BLaER1 treated with 17β-estradiol and CSF1 and Interleukin-3, amounts not matched to agents 10 nM and 100 nM (cell line): ENCODE data around the gene NTM.

Source experiments
- H3K27ac ChIP-seq, 11 experiments: shearing (Covaris generic); formaldehyde crosslinking; 2 replicates each; pipeline ENCODE4 v1.8.1; 2022
- H3K27me3 ChIP-seq, 11 experiments: shearing (Covaris generic); formaldehyde crosslinking; 2 replicates each; pipeline ENCODE4 v1.8.1; 2022
- H3K36me3 ChIP-seq, 11 experiments: shearing (Covaris generic); formaldehyde crosslinking; 2 replicates each; pipeline ENCODE4 v1.8.1; 2022
- H3K4me1 ChIP-seq, 10 experiments: shearing (Covaris generic); formaldehyde crosslinking; 2 replicates each; pipeline ENCODE4 v1.8.1; 2022
- H3K4me2 ChIP-seq, 11 experiments: shearing (Covaris generic); formaldehyde crosslinking; 2 replicates each; pipeline ENCODE4 v1.8.1; 2022
- H3K4me3 ChIP-seq, 10 experiments: shearing (Covaris generic); formaldehyde crosslinking; 2 replicates each; pipeline ENCODE4 v1.8.1; 2022
- H3K9ac ChIP-seq, 11 experiments: shearing (Covaris generic); formaldehyde crosslinking; 2 replicates each; pipeline ENCODE4 v1.8.1; 2022
- H3K9me3 ChIP-seq, 11 experiments: shearing (Covaris generic); formaldehyde crosslinking; replicated peaks in 1 of 11; 2 replicates each; pipeline ENCODE4 v1.8.1; 2022
- H4K20me1 ChIP-seq, 11 experiments: shearing (Covaris generic); formaldehyde crosslinking; 2 replicates each; pipeline ENCODE4 v1.8.1; 2022
- Cebpa-rat ChIP-seq, 11 experiments: shearing (Covaris generic); IDR thresholded peaks; 2 replicates each; pipeline ENCODE4 v1.8.1; 2022

The NTM gene

DNA sequence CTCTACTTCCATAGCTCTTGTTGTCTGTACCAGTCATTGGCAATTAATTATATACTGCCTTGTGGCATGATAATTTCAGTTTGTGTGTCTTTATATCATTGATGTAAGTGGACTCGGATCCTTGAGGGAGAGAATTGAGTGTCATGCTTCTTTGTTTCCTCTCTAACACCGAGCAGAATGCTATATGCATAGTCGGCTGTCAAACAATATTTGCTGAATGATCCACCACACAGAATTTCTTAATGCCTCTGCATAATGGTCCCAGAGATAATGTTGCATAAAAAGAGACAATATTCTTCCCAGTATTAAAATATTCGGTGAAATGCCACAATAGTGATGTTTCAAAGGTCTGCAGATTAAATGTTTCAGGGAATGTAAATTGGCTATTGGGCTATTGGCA is 664.8 kb downstream of the NTM start:
- H3K36me3 ChIP-seq: no peaks in the 10 kb centered on the region
- peaks cover 0 to 8% (median 0%) of the 10 kb centered on the region in 10 experiments; a peak in 1 of 20 replicates for H3K4me1 ChIP-seq
- no peaks in the 10 kb centered on the region for H4K20me1 ChIP-seq
- no peak overlapping the region for H3K4me3 ChIP-seq
- no peak overlapping the region for H3K9ac ChIP-seq
- TF ChIP-seq Cebpa-rat (IDR thresholded peaks at IDR 0.05): no peak
- H3K4me2 ChIP-seq: no peak overlapping the region
- no peaks in the 10 kb centered on the region for H3K9me3 ChIP-seq
- H3K27me3 ChIP-seq: no peaks in the 10 kb centered on the region
- no peak overlapping the region for H3K27ac ChIP-seq

DNA sequence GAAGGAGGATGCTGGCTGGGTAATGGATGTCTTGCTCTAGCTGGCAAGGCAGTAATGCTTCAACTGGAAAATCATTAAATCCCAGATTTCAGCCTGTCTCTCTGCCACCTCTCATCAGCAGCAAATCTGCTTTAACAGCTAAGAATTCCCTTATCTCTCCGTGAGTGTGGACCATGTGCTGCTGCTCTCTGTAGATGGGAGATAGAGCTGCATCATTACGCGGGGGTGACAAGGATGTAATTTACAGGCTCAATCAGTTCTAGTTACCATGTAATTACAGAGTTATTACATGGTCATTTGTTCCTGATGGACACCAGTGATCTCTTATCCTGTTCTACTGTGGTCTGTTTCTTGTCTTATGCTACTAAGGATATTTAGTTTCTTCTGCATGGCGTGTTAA is 665.4 kb downstream of the NTM start:
- H3K27me3 ChIP-seq: no peaks in the 10 kb centered on the region
- H3K4me3 ChIP-seq: no peak overlapping the region
- H3K27ac ChIP-seq: no peak overlapping the region
- H4K20me1 ChIP-seq: no peaks in the 10 kb centered on the region
- H3K9ac ChIP-seq: no peak overlapping the region
- H3K36me3 ChIP-seq: no peaks in the 10 kb centered on the region
- H3K4me1 ChIP-seq: peaks cover 0 to 8% (median 0%) of the 10 kb centered on the region in 10 experiments; a peak in 5 of 20 replicates
- no peaks in the 10 kb centered on the region for H3K9me3 ChIP-seq
- TF ChIP-seq Cebpa-rat (IDR thresholded peaks at IDR 0.05): no peak
- H3K4me2 ChIP-seq: no peak overlapping the region

DNA sequence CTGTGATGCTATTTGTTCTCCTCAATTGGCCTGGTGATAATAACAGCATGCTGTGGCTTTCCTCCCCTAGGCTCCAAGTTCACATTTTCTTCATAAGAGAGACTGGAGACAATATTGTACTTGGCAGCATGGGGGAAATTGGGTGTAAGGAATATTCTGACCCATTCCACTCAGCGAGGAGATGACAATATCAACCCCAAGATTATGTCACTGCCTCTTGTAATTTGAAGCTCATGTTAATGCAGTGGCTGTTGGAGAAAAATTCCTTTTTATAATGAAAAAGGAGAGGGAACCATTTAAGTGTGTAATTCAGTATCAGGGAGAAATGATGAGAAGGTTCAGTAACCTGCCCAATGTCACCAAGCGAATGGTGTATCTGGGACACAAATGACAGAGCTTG is 665.8 kb downstream of the NTM start:
- H3K9ac ChIP-seq: no peak overlapping the region
- TF ChIP-seq Cebpa-rat (IDR thresholded peaks at IDR 0.05): no peak
- no peaks in the 10 kb centered on the region for H3K27me3 ChIP-seq
- no peak overlapping the region for H3K4me3 ChIP-seq
- H4K20me1 ChIP-seq: no peaks in the 10 kb centered on the region
- H3K4me1 ChIP-seq: peaks cover 0 to 11% (median 0%) of the 10 kb centered on the region in 10 experiments; a peak in 6 of 20 replicates
- no peak overlapping the region for H3K27ac ChIP-seq
- H3K36me3 ChIP-seq: no peaks in the 10 kb centered on the region
- no peaks in the 10 kb centered on the region for H3K9me3 ChIP-seq
- no peak overlapping the region for H3K4me2 ChIP-seq

DNA sequence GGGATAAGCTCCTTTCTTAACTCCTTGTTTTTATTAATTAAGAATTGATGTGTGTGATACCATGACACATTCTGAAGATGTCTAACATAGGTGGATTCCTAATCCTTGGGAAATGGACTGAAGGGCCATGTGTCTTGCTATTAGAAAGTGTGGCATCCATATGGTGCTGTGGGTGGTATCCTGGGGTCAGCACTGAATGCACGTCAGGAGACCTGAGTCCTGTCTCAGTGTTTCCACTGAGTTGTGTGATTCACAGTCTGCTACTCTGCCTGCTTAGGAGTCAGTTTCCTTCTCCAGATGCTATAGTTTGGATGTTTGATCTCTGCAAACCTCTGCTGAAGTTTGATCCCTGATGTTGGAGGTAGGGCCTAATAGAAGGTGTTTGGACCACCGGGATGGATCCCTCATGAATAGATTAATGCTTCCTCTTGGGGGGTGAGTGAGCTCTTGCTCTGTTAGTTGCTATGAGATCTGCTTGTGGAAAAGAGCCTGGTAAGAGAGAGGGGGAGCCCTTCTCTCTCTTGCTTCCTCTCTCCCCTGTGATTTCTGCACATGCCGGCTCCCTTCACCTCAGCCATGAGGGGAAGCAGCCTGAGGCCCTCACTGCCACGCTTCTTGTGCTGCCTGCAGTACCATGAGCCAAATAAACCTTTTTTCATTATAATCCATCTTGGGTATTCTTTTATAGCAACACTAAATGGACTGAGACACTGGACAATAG is 666.5 kb downstream of the NTM start:
- TF ChIP-seq Cebpa-rat (IDR thresholded peaks at IDR 0.05): no peak
- Histone ChIP-seq H3K9me3 (no peaks in the 10 kb centered on the region), H4K20me1 (no peaks in the 10 kb centered on the region), H3K36me3 (no peaks in the 10 kb centered on the region), H3K27ac (no peak overlapping the region), H3K4me3 (no peak overlapping the region), H3K27me3 (no peaks in the 10 kb centered on the region), H3K9ac (no peak overlapping the region), H3K4me2 (no peak overlapping the region), H3K4me1 (peaks cover 0 to 15% (median 0%) of the 10 kb centered on the region in 10 experiments; a peak in 6 of 20 replicates)

DNA sequence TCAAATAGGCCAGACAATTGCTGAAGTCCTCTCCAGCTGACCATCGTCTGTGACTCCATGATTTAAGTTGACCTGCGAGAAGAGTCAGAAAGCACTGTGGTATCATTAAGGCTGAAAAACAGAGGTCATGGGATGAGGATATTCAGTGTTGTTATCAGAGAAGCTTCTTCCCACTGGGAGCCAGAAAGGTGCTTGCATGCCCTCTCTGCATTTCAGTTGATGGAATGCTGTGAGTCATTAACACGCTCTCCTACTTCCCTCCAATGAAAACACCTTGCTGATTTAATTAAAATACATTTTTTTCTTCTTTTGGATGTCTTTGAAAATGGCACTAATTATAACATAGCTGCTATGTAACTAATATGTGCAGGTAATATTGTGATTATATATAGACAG is 667.0 kb downstream of the NTM start:
- Histone ChIP-seq H3K27ac (no peak overlapping the region), H3K27me3 (no peaks in the 10 kb centered on the region), H3K4me1 (peaks cover 0 to 21% (median 0%) of the 10 kb centered on the region in 10 experiments; a peak in 6 of 20 replicates), H3K4me3 (no peak overlapping the region), H3K9me3 (no peaks in the 10 kb centered on the region), H3K4me2 (no peak overlapping the region), H3K9ac (no peak overlapping the region), H4K20me1 (no peaks in the 10 kb centered on the region), H3K36me3 (no peaks in the 10 kb centered on the region)
- no peak for TF ChIP-seq Cebpa-rat (IDR thresholded peaks at IDR 0.05)

DNA sequence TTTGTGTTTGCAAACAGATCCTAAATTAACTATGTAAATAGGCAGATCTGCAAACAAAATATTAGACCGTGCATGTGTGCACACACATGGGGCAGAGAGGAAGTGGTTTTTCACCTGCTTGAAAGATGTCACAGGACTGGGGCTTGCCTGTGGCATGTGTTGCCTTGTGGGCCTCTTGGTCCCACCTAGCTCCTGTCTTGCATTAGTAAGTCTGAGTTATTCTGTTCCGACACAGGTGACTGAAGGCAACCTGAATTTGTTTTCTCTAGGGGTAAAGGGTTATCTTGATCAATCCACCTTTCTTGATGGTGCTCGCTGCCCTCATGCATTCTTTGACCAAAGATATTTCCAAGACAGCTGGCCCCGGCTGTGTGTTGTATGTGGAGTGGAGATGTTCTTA is 667.5 kb downstream of the NTM start:
- no peak overlapping the region for H3K9ac ChIP-seq
- no peaks in the 10 kb centered on the region for H3K9me3 ChIP-seq
- H3K4me3 ChIP-seq: no peak overlapping the region
- H3K27me3 ChIP-seq: no peaks in the 10 kb centered on the region
- no peak overlapping the region for H3K27ac ChIP-seq
- no peaks in the 10 kb centered on the region for H4K20me1 ChIP-seq
- H3K4me1 ChIP-seq: peaks cover 0 to 22% (median 0%) of the 10 kb centered on the region in 10 experiments; a peak in 6 of 20 replicates
- H3K36me3 ChIP-seq: no peaks in the 10 kb centered on the region
- no peak for TF ChIP-seq Cebpa-rat (IDR thresholded peaks at IDR 0.05)
- no peak overlapping the region for H3K4me2 ChIP-seq

DNA sequence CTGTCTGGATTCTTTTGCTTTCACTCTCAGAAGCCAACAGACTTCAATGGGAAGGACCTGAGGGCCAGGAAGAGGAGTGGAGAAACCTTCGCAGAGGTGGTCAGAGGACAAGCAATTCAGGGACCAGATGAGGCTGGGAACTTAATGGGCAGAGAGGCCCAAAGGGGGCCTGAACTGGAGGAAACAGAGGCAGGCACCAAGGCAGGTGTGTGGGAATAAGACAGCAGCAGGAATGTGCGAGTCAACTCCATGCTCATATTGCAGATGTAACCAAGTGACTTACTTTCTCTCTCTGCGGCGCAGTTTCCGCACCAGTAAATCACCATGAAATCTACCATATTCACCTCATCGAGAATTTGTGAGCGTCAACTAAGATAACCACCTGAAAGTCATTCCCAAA is 669.1 kb downstream of the NTM start:
- H3K4me1 ChIP-seq: peaks cover 0 to 26% (median 3%) of the 10 kb centered on the region in 10 experiments; a peak in 14 of 20 replicates
- no peak overlapping the region for H3K4me3 ChIP-seq
- peak overlapping the region in 2 of 11 experiments; percentile 24 to 26; a peak in 2 of 22 replicates for H3K4me2 ChIP-seq
- H3K9ac ChIP-seq: no peak overlapping the region
- no peaks in the 10 kb centered on the region for H4K20me1 ChIP-seq
- H3K27me3 ChIP-seq: no peaks in the 10 kb centered on the region
- no peaks in the 10 kb centered on the region for H3K36me3 ChIP-seq
- TF ChIP-seq Cebpa-rat (IDR thresholded peaks at IDR 0.05): no peak
- no peak overlapping the region for H3K27ac ChIP-seq
- H3K9me3 ChIP-seq: no peaks in the 10 kb centered on the region; a peak in 1 of 22 replicates

DNA sequence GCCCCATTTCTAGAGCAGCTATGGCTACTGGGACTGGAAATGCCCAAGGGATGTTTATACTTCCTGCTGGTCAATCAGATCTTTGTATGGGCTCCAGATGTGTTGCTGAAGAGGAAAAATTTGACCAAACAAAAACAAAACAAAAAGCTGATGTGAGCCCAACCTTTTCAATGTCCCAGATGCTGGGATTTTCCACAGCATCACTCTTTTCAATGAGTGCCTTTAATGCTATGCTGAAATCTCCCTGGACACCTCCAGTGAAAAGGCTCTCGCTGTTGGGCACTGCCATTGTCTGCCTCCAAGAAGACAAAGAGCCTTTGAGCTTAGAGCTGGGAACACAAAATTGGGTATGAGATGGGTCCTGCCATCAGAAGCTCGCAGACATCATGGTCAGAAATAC is 671.9 kb downstream of the NTM start:
- H3K4me3 ChIP-seq: no peak overlapping the region
- no peak for TF ChIP-seq Cebpa-rat (IDR thresholded peaks at IDR 0.05)
- H4K20me1 ChIP-seq: no peaks in the 10 kb centered on the region
- H3K27ac ChIP-seq: no peak overlapping the region
- H3K9ac ChIP-seq: no peak overlapping the region
- no peaks in the 10 kb centered on the region for H3K36me3 ChIP-seq
- no peaks in the 10 kb centered on the region; a peak in 1 of 22 replicates for H3K9me3 ChIP-seq
- peaks cover 0 to 54% (median 18%) of the 10 kb centered on the region in 10 experiments; a peak in 15 of 20 replicates for H3K4me1 ChIP-seq
- peak overlapping the region in 2 of 11 experiments; percentile 53 to 59; a peak in 2 of 22 replicates for H3K4me2 ChIP-seq
- no peaks in the 10 kb centered on the region for H3K27me3 ChIP-seq

DNA sequence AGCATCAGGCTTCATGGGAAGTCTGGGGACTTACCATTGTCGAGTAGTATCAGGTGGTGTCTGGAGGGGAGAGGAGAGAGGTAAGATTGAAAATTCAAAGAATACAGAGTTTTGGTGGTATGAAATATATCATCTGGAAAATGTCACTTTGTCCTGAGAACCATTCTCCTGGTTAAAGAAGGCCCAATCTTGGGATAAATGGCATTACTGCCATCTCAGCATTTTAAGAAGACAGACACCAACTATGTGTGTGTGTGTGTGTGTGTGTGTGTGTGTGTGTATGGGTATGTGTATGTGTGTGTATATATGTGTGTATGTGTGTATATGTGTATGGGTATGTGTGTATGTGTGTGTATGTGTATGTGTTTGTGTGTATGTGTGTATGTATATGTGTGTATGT is 673.3 kb downstream of the NTM start:
- Histone ChIP-seq H3K36me3 (no peaks in the 10 kb centered on the region), H3K4me2 (no peak overlapping the region; a peak in 1 of 22 replicates), H4K20me1 (no peaks in the 10 kb centered on the region), H3K9ac (no peak overlapping the region), H3K4me1 (peaks cover 0 to 68% (median 28%) of the 10 kb centered on the region in 10 experiments; a peak in 17 of 20 replicates), H3K9me3 (no peaks in the 10 kb centered on the region; a peak in 1 of 22 replicates), H3K27me3 (no peaks in the 10 kb centered on the region), H3K4me3 (no peak overlapping the region), H3K27ac (no peak overlapping the region)
- TF ChIP-seq Cebpa-rat (IDR thresholded peaks at IDR 0.05): no peak

DNA sequence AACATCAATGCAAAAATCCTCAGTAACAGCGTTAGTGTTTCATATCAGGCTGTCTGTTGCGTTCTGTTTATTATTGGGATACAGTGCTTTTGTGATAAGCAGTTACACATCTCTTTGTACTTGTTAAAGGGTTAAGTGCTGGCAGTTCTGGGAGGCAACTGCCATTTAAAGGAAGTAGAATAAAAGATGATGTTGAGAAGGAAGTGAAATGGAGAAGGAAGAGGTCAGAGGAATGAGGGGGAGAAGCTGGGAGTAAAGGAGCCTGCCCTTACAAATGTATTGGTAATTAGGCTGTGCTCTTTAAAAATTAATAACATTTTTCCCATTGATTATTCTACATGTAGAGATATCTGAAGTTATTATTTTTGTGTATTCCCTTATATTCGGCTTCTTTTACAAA is 674.7 kb downstream of the NTM start:
- no peak for TF ChIP-seq Cebpa-rat (IDR thresholded peaks at IDR 0.05)
- Histone ChIP-seq H3K4me2 (peak overlapping the region in 10 of 11 experiments; percentile 14 to 88 (median 68); a peak in 19 of 22 replicates), H3K27ac (peak overlapping the region in 7 of 11 experiments; percentile 2 to 41 (median 23); a peak in 6 of 22 replicates), H3K36me3 (no peaks in the 10 kb centered on the region), H3K4me1 (peaks cover 0 to 81% (median 30%) of the 10 kb centered on the region in 10 experiments; a peak in 17 of 20 replicates), H3K9me3 (no peaks in the 10 kb centered on the region; a peak in 1 of 22 replicates), H3K4me3 (no peak overlapping the region), H4K20me1 (no peaks in the 10 kb centered on the region), H3K9ac (no peak overlapping the region), H3K27me3 (no peaks in the 10 kb centered on the region)
